AG04449 (cell line): Measurements from ENCODE around the gene LAMP1.
"Not testable (repeated sequence)": the region's sequence is repeated elsewhere in the genome, so short reads cannot be mapped to it uniquely, and the experiment has no call there.

Experiments used
- CTCF ChIA-PET: fragments of 350-600 bp; formaldehyde crosslinking; extraction: SDS; loops from one replicate; lab custom pipeline; 2021; ENCODE audit warnings: antibody characterized with exemption; lab: Yijun Ruan, JAX
- POLR2A ChIA-PET: fragments of 400-600, 350-600 bp; formaldehyde crosslinking; extraction: SDS; loops from one replicate; lab custom pipeline; 2020; ENCODE audit warnings: antibody characterized with exemption, inconsistent platforms; lab: Yijun Ruan, JAX
- DNase-seq: peaks from one replicate; pipeline ENCODE4 v3.0.0-alpha.2; 2010; ENCODE audit warnings: low read depth, low spot score
- H3K4me3 ChIP-seq: 2 replicates; pipeline ENCODE4 v1.5.1; 2011; ENCODE audit warnings: low read depth, mild to moderate bottlenecking, control low read depth, low read length
- TF ChIP-seq, protein P1 (sequence below): IDR thresholded peaks from one replicate; pipeline ENCODE4 v1.5.1; 2011; ENCODE audit warnings: mild to moderate bottlenecking, moderate library complexity, low read length, control low read depth, inconsistent platforms; ENCODE audit not compliant: insufficient read depth; ENCODE audit errors: missing control alignments

The LAMP1 gene, protein sequence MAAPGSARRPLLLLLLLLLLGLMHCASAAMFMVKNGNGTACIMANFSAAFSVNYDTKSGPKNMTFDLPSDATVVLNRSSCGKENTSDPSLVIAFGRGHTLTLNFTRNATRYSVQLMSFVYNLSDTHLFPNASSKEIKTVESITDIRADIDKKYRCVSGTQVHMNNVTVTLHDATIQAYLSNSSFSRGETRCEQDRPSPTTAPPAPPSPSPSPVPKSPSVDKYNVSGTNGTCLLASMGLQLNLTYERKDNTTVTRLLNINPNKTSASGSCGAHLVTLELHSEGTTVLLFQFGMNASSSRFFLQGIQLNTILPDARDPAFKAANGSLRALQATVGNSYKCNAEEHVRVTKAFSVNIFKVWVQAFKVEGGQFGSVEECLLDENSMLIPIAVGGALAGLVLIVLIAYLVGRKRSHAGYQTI

DNA sequence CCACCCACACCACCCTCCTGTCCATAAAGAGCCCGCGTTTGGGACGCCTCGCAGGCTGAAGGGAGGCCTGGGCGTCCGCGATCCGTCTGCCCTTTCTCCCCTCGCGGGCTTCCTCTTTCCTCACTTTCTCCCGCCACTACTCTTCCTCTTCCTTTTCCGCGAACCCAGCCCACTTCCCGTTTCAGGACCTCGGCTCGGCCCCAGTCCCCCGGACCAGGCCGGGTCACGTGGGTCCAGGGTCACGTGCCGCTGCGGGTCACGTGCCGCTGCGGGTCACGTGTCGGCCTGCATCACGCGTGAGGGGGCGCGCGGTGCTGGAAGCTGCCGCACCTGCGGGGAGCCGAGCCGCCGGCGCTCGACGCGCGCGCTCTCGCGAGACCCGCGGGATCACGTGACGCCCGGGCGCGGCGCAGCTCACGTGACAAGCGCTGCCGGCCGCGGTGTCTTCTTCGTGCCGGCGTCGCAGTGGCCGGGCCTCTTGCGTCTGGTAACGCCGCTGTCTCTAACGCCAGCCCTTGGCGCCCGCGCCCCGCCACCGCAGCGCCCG is at the start of gene LAMP1:
TSS of gene LAMP1 (plus strand) at position 417 of the 547 bp plus-strand sequence. CDS start 196 bp downstream, outside the sequence.
- TF ChIP-seq, protein P1, sequence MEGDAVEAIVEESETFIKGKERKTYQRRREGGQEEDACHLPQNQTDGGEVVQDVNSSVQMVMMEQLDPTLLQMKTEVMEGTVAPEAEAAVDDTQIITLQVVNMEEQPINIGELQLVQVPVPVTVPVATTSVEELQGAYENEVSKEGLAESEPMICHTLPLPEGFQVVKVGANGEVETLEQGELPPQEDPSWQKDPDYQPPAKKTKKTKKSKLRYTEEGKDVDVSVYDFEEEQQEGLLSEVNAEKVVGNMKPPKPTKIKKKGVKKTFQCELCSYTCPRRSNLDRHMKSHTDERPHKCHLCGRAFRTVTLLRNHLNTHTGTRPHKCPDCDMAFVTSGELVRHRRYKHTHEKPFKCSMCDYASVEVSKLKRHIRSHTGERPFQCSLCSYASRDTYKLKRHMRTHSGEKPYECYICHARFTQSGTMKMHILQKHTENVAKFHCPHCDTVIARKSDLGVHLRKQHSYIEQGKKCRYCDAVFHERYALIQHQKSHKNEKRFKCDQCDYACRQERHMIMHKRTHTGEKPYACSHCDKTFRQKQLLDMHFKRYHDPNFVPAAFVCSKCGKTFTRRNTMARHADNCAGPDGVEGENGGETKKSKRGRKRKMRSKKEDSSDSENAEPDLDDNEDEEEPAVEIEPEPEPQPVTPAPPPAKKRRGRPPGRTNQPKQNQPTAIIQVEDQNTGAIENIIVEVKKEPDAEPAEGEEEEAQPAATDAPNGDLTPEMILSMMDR: no peak
- peak within 1 kb of the TSS; percentile 91 for H3K4me3 ChIP-seq
- peak; percentile 78 for DNase-seq
- CTCF ChIA-PET: interaction anchor here (0.8 kb wide), 1 partner anchor 21 kb away, joined by 4 read pairs; no protein-coding TSS in a partner anchor
- POLR2A ChIA-PET: no interaction called here

DNA sequence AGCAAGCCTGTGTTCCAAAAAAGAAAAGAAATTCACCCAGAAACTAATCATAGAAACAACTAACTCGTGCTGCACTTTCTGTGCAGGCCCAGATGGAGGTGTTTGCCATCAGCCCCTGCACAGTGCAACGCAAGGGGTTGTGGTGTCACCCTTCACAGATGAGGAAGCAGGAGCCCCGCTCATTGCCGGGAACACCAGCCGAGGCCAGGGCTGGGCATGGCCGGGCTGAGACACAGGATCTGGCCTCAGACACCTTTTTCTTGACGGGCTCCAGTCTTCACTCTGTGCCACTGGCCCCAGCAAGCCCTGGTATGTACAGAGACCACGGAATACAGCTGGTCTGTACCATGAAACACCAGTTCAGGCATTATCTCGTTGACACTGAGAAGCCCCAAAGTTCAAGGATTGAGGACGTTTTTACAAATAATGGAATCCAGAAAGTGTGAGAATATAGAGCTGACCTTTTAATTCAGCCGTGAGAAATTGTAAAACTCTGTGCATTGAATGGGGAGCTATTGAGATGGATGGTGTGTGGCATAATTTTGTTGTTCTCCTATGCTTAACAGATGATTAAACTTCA is 44.4 kb upstream of the LAMP1 start:
- no peak overlapping the region for H3K4me3 ChIP-seq
- POLR2A ChIA-PET: no interaction called here
- CTCF ChIA-PET: interaction anchor here (1.0 to 1.4 kb wide), 2 partner anchors 10 to 24 kb away, joined by 3 read pairs; no protein-coding TSS in a partner anchor
- DNase-seq: no peak
- TF ChIP-seq, protein P1: no peak

DNA sequence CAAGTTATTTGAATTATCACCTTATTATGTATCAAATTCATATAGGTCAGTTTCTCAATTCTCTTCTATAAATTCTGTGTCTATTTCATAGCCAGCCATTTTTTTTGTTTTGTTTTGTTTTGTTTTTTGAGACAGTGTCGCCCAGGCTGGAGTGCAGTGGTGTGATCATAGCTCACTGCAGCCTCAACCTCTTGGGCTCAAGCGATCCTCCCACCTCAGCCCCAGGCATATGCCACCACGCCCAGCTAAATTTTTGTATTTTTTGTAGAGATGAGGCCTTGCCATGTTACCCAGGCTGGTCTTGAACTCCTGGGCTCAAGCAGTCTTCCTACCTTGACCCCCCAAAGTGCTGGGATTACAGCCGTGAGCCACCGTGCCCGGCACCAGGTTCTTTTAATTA is 39.1 kb upstream of the LAMP1 start:
- DNase-seq, H3K4me3 ChIP-seq, POLR2A ChIA-PET: not testable (repeated sequence)
- CTCF ChIA-PET: interaction anchor here (0.8 to 1.6 kb wide), 2 partner anchors 18 to 32 kb away, joined by 3 to 4 read pairs; no protein-coding TSS in a partner anchor

DNA sequence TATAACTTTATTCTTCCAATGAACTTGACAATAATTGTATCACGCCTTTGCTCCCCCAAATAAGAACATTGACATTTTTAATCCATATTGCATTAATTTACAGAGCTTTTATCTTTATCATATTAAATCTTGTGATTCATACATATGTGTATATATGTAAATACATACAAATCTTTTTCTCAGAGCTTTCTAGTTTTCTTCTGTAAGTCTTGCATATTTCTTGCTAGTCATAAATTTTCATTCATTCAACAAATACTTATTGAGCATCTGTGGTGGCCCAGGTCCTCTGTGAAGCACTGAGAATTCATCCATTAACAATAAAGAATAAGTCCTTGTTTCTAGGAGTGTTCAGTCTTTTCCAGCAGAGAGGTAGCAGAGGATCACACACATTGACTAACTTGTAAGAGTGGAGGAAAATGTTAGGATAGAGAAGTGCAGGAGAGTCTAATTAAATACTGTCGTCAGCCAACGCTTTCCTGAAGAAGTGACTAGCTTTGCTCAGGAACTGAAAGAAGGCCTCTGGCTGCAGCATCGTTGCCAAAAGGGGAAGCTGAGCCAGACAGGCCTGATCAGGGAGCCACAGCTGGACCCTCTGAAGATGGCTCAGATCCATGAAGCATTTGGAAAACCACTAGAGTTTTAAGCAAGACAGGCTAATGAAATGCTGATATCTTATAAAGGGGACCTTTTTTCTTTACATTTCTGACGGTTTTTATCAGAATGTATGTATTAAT is 38.6 kb upstream of the LAMP1 start:
- DNase-seq: no peak
- no peak overlapping the region for H3K4me3 ChIP-seq
- TF ChIP-seq, protein P1: no peak
- CTCF ChIA-PET: interaction anchor here (0.8 to 1.6 kb wide), 3 partner anchors 17 to 136 kb away, joined by 3 to 4 read pairs (median 3); no protein-coding TSS in a partner anchor
- POLR2A ChIA-PET: no interaction called here

DNA sequence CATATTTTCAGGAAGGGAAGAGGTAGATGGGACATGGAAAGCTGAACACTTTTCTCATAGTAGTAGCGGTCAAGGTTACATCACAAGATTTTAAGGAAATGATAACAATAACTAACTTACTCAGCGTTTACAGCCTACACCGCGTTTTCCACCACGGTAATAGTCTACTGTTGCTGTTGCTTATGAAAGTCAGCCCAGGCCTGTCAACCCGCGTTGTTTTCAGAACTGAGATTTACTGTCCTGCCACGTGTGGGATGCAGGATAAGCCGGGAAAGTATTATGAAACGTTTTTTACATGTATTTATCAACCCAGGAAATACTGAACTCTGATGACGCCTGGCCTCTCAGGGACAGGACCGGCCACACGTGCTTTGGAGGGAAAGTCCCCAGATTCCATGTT is 36.0 kb upstream of the LAMP1 start:
- no peak overlapping the region for H3K4me3 ChIP-seq
- TF ChIP-seq, protein P1: no peak
- ChIA-PET POLR2A (no interaction called here), CTCF (interaction anchor here (0.7 kb wide), 2 partner anchors 41 to 189 kb away, joined by 3 read pairs; no protein-coding TSS in a partner anchor)
- no peak for DNase-seq

DNA sequence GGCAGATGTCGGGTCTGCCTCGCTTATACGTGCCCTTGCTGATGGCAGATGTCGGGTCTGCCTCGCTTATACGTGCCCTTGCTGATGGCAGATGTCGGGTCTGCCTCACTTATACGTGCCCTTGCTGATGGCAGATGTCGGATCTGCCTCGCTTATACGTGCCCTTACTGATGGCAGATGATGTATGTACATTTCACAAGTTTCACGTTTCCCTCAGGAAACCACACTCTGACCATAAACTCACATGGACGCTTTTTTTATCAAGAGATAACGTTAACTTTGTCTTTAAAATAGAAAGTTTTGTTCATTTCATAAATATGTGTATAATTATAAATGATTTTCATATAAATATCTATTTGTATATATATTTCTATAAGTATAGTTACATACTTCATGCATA is 34.0 kb upstream of the LAMP1 start:
- POLR2A ChIA-PET, DNase-seq, H3K4me3 ChIP-seq: not testable (repeated sequence)
- CTCF ChIA-PET: interaction anchor here (0.9 kb wide), 1 partner anchor 10 kb away, joined by 3 read pairs; no protein-coding TSS in a partner anchor
